ENCODE measurements around the gene THAP9. TPM values are rescaled to one million over a fixed set of nuclear protein-coding genes. Genes with fewer than 3 reads are reported as not detected.

THAP9 gene, protein sequence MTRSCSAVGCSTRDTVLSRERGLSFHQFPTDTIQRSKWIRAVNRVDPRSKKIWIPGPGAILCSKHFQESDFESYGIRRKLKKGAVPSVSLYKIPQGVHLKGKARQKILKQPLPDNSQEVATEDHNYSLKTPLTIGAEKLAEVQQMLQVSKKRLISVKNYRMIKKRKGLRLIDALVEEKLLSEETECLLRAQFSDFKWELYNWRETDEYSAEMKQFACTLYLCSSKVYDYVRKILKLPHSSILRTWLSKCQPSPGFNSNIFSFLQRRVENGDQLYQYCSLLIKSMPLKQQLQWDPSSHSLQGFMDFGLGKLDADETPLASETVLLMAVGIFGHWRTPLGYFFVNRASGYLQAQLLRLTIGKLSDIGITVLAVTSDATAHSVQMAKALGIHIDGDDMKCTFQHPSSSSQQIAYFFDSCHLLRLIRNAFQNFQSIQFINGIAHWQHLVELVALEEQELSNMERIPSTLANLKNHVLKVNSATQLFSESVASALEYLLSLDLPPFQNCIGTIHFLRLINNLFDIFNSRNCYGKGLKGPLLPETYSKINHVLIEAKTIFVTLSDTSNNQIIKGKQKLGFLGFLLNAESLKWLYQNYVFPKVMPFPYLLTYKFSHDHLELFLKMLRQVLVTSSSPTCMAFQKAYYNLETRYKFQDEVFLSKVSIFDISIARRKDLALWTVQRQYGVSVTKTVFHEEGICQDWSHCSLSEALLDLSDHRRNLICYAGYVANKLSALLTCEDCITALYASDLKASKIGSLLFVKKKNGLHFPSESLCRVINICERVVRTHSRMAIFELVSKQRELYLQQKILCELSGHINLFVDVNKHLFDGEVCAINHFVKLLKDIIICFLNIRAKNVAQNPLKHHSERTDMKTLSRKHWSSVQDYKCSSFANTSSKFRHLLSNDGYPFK
- 3.8 and 4.5 TPM in 2 replicates for total RNA-seq

DNA sequence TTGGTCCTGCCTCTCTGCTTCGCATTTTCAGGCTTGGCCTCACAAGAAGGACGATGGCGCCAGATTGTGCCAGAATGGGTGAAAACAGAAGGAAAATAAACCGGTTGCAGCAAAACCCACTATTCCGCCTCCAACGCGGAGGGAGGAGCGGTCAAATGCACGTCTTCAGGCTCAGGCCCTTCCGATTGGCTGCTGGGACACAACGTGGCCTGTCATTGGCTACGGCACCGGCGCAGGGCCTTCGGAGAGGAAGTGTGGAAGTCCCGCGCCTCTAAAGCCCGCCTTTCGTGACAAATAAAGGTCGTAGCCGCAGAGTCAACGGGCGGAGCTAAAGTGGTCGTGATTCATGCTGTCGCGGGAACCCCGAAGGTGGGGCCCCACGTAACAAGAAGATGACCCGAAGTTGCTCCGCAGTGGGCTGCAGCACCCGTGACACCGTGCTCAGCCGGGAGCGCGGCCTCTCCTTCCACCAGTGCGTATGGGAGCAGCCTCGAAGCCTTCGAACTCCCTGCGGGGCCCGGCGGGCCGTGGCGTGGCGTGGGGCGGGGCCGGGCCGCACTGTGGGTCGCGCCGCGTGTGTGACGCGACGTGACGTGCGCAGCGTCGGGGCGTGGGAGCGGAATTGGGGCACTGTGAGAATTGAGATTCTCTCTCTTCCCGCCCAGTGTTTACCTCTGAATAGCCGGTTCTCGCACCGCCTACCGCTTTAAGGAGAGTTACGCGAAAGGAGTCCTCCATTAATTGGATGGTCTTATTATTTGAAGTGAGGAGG, at the start of gene THAP9:
TSS of gene THAP9 (plus strand) at position 325 of the 772 bp plus-strand sequence. CDS start at position 393, 68 bp downstream.

DNA sequence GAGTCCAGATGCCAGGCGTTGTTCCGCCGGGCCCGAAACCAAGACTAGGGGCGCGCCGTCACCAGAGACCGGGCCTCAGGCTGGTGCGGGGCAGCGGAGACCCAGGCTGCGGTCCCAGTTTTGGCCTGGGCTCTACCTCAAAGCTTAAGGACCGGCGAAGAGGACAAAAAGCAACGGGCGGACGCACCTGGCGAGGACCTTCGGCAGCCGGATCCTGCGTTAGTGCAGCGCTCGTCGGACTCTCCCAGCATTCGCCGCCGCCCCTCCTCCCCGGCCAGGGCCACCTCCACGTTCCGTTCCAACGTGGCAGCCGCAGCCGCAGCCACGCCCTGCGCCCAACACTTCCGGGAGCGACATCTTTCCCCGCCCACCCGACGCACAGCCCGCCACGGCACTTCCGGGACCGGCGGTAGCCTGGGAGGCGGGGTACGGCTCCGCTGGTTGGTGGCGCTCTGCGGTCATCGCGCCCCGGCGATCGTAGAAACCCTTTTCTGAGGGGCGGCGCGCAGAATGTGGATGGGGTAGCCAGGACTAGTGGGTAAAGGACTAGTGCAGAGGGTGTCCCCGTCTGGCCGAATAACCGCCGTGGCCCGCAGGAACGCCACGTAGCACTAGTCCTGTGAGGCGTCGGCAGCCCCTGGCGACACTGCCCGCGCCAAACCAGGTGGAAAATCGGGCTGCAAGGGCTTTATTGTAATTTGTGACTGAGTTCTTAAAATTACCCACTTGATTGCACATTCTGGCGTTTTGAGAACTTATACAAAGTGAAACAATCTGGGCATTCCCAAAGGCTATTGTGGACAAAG, 9.4 kb upstream of the THAP9 start, which contains the start of gene SEC31A:
TSS of gene SEC31A (minus strand) at position 253 of the 806 bp plus-strand sequence. CDS start 9,217 bp downstream, outside the sequence.

Other genes starting within 250 kb of the THAP9 start
- gene SCD5, start 101.9 kb upstream of the THAP9 start, total RNA-seq = 5.5 and 24.1 TPM in 2 replicates
- gene SEC31A, start 9.6 kb upstream of the THAP9 start, total RNA-seq = 366 and 513 TPM in 2 replicates
- gene LIN54, start 110.1 kb downstream of the THAP9 start, total RNA-seq = 12.4 and 20.2 TPM in 2 replicates
- gene COPS4, start 134.4 kb downstream of the THAP9 start, total RNA-seq = 146 and 160 TPM in 2 replicates
- 0.29 TPM in 1 of 2 replicates, not detected in the other for gene PLAC8, start 214.0 kb downstream of the THAP9 start, total RNA-seq

Measured in smooth muscle cell of trachea (primary cell).